CD4-positive, alpha-beta T cell treated with Interleukin-15 for 1 hour (primary cell): ENCODE data around the gene RFXANK.

ENCODE experiments used
- DNase-seq: peaks from one replicate; pipeline ENCODE4 v3.0.0-alpha.2; 2020

The RFXANK gene

DNA sequence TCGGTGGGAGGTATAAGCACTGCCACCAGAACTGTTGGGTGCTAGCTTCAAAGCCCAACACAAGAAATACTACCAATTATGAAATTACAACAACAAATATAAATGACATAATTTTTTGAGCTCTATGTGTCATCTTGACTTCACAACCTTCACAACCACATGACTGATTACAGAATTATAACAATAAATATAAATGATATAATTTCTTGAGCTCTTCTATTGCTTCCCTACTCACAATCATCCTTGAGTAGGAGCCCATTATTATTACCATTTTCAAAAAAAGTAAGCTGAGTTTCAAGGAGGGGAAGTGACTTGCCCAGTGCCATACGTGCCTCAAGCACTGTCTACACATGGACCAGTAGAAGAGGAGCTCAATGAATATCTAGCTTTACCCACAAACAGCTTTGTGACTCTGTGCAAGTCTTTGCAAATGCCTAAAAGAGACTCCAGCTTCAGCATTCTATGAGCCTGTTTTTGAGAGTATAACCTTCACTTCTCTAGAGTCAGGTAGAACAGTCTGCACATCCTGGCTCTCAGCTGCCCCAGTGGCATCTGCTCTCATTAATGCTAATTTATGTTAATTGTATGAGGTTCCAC is 42.3 kb downstream of the RFXANK start:
- DNase-seq = no peak

GRCh38 chr19:19236173-19236572 is 44.1 kb downstream of the RFXANK start:
- DNase-seq = no peak

GRCh38 chr19:19238126-19238894 is 46.3 kb downstream of the RFXANK start:
- no peak for DNase-seq

DNA sequence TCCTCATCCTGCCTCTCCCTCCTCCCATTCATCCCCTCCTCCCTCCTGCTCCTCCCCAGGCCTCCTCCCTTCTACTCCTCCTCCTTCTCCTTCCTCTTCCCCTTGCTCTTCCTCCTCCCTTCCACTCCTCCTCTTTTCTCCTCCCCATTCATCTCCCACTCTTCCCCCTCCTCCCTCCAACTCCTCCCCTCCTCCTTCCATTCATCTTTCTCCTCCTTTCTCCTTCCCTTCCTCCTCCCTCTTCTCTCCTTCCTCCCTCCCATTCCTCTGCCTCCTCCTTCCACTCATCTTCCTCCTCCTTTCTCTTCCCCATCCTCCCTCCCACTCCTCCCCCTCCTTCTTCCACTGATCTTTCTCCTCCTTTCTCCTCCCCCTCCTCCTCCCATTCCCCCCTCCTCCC is 47.6 kb downstream of the RFXANK start:
- no peak for DNase-seq

DNA sequence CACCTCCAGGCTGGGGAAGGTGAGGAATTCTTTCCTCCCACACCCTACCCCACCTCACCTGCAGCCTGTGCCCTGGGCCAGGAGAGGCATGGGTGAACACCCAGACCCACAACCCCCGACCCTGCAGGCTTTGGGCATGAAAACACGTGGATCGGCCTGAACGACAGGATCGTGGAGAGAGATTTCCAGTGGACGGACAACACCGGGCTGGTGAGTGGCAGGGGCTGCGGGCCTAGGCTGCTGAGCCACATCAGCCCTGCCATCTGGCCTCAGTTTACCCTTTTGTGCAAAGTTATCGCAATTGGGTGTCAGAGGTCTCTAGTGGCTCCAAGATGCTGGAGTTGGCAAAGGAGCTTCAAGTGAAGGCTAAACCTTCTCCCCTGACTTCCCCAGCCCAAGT is 48.4 kb downstream of the RFXANK start:
- no peak for DNase-seq

DNA sequence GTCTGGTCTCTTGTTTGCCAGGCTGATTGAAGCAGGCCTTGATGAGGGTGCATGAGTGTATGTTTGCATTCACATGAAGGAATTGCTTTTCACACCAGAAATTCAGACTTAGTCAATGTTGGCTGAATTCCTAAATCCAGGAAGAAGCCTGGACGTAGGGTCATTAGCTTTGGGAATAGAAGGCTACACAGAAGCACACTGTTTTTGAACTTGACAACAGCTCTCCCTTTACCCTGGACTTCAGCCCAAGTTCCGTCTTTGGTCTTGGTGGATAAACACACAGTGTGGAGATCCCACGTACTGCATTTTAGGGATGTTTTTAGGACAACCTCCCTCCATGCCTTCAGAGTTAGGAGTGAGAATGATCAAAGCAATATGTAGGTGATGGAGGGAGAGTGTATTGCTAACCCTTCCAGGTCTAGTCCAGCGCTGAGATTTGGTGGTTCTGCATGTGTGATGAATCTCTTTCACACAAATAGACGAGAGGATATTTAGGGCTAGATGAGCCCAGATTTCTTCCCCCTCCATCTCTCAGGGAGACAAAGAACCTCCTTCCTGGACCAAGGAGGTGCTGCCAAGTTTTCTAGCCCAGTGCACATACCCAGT is 58.2 kb downstream of the RFXANK start:
- no peak for DNase-seq
